Breast epithelium (tissue), 4 donors: ENCODE results near the gene PDHX. TPM values are rescaled to one million over a fixed set of nuclear protein-coding genes. Genes with fewer than 3 reads are reported as not detected.

ENCODE experiments used
- DNase-seq, 2 donors: peaks; one replicate each; pipeline ENCODE4 v3.0.0-alpha.2; 2019; ENCODE audit warnings: low spot score in 2 of 2
- H3K27ac ChIP-seq, 2 donors: fragments of 200-600 bp; sonication (generic) in 1 of 2; one replicate each; pipeline ENCODE4 v1.5.1; 2016 to 2019; ENCODE audit warnings: mild to moderate bottlenecking in 1 of 2
- H3K27me3 ChIP-seq, 2 donors: fragments of 200-600 bp; sonication (generic) in 1 of 2; one replicate each; pipeline versions ENCODE4 v1.5.1 to v1.6.0; 2017 to 2019; ENCODE audit warnings: control low read depth in 1 of 2, mild to moderate bottlenecking in 1 of 2
- H3K36me3 ChIP-seq: fragments of 200-600 bp; one replicate; pipeline ENCODE4 v1.5.1; 2019
- H3K4me1 ChIP-seq, 2 donors: fragments of 200-600 bp; sonication (generic); one replicate each; pipeline ENCODE4 v1.5.1; 2016 to 2019; ENCODE audit warnings: control low read depth in 1 of 2
- H3K4me3 ChIP-seq, 3 donors: fragments of 200-600 bp; sonication (generic); 1 replicate in 2 of 3; 2 replicates in 1 of 3; pipeline ENCODE4 v1.5.1; 2016 to 2019; ENCODE audit warnings: mild to moderate bottlenecking in 3 of 3, moderate library complexity in 2 of 3
- H3K9me3 ChIP-seq, 2 donors: fragments of 200-600 bp; sonication (generic) in 1 of 2; one replicate each; pipeline ENCODE4 v1.5.1; 2016 to 2019; ENCODE audit warnings: control low read depth in 1 of 2
- POLR2A ChIP-seq: fragments of 450-650 bp; IDR thresholded peaks from one replicate; pipeline ENCODE4 v1.6.1; 2016; ENCODE audit warnings: antibody characterized with exemption, mild to moderate bottlenecking, moderate library complexity
- POLR2AphosphoS5 ChIP-seq, 3 donors: sonication (generic); formaldehyde crosslinking; IDR thresholded peaks; one replicate each; pipeline ENCODE4 v1.6.1; 2017; ENCODE audit warnings: antibody characterized with exemption in 3 of 3
- intact Hi-C: fragments of 100-400 bp; cut with DNase I; formaldehyde crosslinking; loops from one replicate; pipeline ENCODE4 v1.15.1; 2023; ENCODE audit warnings: low total_unique reads
- total RNA-seq, 3 donors: library from RNA; depleted of rRNA; stranded (reverse); fragments of >200 nt; gene quantifications; one replicate each; pipeline ENCODE4 v1.1.0, GENCODE V29; 2016
- TF ChIP-seq, protein P1 (sequence below), 3 donors: fragments of 450-650 bp; IDR thresholded peaks; one replicate each; pipeline ENCODE4 v1.5.1; 2016 to 2017; ENCODE audit warnings: antibody characterized with exemption in 3 of 3, mild to moderate bottlenecking in 3 of 3, moderate library complexity in 3 of 3

PDHX gene
- total RNA-seq, 3 donors from 2014 or later, result 32.1 to 42.7 (median 41.6) TPM

GRCh38 chr11:35034401-35034800 is 118.0 kb downstream of the PDHX start:
- no peaks in the 10 kb centered on the region for H3K9me3 ChIP-seq
- no peaks in the 10 kb centered on the region for H3K4me1 ChIP-seq
- intact Hi-C loops, result loop anchor here (5.0 kb wide), 1 partner anchor 73 kb away; no protein-coding TSS in a partner anchor
- TF ChIP-seq, protein P1, sequence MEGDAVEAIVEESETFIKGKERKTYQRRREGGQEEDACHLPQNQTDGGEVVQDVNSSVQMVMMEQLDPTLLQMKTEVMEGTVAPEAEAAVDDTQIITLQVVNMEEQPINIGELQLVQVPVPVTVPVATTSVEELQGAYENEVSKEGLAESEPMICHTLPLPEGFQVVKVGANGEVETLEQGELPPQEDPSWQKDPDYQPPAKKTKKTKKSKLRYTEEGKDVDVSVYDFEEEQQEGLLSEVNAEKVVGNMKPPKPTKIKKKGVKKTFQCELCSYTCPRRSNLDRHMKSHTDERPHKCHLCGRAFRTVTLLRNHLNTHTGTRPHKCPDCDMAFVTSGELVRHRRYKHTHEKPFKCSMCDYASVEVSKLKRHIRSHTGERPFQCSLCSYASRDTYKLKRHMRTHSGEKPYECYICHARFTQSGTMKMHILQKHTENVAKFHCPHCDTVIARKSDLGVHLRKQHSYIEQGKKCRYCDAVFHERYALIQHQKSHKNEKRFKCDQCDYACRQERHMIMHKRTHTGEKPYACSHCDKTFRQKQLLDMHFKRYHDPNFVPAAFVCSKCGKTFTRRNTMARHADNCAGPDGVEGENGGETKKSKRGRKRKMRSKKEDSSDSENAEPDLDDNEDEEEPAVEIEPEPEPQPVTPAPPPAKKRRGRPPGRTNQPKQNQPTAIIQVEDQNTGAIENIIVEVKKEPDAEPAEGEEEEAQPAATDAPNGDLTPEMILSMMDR (IDR thresholded peaks at IDR 0.05), result no peak
- no peak for TF ChIP-seq POLR2A
- TF ChIP-seq POLR2AphosphoS5 (IDR thresholded peaks at IDR 0.05), result no peak
- no peak overlapping the region for H3K27ac ChIP-seq
- DNase-seq, result no peak
- no peak overlapping the region for H3K4me3 ChIP-seq
- H3K27me3 ChIP-seq, result no peaks in the 10 kb centered on the region
- H3K36me3 ChIP-seq, result no peaks in the 10 kb centered on the region

DNA sequence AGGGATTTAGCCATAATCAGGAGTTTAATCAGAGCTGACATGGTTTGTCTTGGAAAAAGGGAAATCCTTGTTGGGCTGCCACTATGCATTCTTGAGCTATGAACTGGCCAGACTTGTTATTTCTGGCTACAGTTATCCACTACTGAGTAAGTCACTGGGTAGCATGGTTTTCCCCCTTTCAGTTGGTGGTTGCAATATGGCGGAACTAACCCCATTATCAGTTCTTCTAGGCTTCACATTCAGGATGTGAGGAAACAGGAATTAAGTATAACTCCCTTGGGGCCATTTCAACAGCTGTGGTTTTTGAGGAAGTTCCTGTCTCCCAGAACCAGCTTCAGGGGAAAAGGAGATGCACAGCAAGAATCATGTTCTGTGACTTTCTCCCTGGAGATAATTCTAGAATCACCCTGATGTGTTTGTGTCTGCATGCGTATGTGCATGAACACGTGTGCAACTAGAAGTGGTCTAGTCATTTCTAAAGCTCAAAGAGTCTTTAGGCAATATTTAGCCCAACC is 119.5 kb downstream of the PDHX start:
- Histone ChIP-seq H3K4me1 (no peaks in the 10 kb centered on the region), H3K9me3 (no peaks in the 10 kb centered on the region), H3K36me3 (no peaks in the 10 kb centered on the region), H3K27ac (no peak overlapping the region), H3K27me3 (no peaks in the 10 kb centered on the region), H3K4me3 (no peak overlapping the region)
- intact Hi-C loops, result no loop called here
- no peak for DNase-seq
- TF ChIP-seq, protein P1 (IDR thresholded peaks at IDR 0.05), result no peak
- TF ChIP-seq POLR2AphosphoS5 (IDR thresholded peaks at IDR 0.05), result no peak
- TF ChIP-seq POLR2A, result no peak

- H3K9me3 ChIP-seq, result no peaks in the 10 kb centered on the region
- H3K4me3 ChIP-seq, result no peak overlapping the region
- intact Hi-C loops, result no loop called here
- TF ChIP-seq POLR2A (no peak), POLR2AphosphoS5 (IDR thresholded peaks at IDR 0.05) (no peak)
- TF ChIP-seq, protein P1 (IDR thresholded peaks at IDR 0.05), result no peak
- no peak overlapping the region for H3K27ac ChIP-seq
- no peak for DNase-seq
- no peaks in the 10 kb centered on the region for H3K4me1 ChIP-seq
- H3K36me3 ChIP-seq, result no peaks in the 10 kb centered on the region
- H3K27me3 ChIP-seq, result no peaks in the 10 kb centered on the region
These were observed 120.2 kb downstream of the PDHX start for GRCh38 chr11:35036639-35037038.

DNA sequence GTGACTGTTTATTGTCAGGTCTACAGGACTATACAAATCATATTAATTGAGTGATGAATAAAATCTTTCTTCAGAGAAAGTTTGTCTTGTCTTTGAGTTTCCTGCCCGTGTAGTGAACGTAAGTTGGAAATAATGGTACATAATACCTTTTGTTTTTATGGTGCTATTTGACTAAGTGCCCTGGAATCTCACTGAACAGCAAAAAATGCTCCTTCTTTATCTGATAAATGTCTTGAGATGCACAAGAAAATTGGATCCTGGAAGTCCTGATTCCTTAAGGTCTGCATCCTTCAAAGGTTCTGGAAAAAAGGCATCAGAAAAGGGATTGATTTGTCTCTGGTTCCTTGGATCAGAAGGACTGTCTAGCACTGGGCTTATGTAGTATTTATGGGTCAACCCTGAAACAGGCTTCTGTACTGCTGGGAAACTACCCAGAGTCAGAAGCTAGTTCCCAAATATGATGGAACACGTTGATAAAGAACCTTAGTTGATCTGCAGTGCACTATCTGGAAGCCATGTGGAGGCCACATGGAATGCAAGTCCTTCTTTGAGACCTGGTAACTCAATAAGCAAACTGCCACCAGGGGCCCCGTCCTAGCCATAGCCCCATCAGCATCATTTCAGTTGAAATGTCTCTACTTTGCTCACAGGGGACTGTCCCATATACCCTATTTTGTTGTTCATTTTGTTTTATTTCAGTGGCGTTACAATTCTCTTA is 122.0 kb downstream of the PDHX start:
- Histone ChIP-seq H3K27me3 (no peaks in the 10 kb centered on the region), H3K4me3 (no peak overlapping the region), H3K36me3 (no peaks in the 10 kb centered on the region), H3K27ac (no peak overlapping the region), H3K4me1 (no peaks in the 10 kb centered on the region), H3K9me3 (no peaks in the 10 kb centered on the region)
- intact Hi-C loops, result no loop called here
- DNase-seq, result no peak
- TF ChIP-seq POLR2A (no peak), POLR2AphosphoS5 (IDR thresholded peaks at IDR 0.05) (no peak)
- TF ChIP-seq, protein P1 (IDR thresholded peaks at IDR 0.05), result no peak

DNA sequence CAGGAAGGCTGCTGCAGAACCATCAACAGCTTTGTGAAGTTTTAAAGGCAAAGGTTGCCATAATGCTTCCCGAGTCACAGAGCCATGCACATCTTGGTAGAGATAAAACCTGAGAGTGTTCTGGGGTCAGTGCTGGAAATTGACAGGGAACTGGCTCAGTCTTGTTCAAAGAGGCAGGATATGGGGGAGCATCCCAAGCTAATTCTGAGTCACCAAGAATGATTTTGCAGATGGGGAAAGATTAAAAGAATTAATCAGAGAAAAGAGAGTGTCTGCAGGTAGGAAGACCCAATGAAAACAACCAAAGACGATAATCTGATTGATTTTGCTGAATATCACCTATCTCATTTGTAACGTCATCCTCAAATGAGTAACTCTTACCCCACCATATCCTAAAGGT is 122.7 kb downstream of the PDHX start:
- no peak overlapping the region for H3K4me3 ChIP-seq
- H3K27me3 ChIP-seq, result no peaks in the 10 kb centered on the region
- intact Hi-C loops, result no loop called here
- H3K27ac ChIP-seq, result no peak overlapping the region
- H3K36me3 ChIP-seq, result no peaks in the 10 kb centered on the region
- no peak for DNase-seq
- TF ChIP-seq, protein P1 (IDR thresholded peaks at IDR 0.05), result no peak
- TF ChIP-seq POLR2A (no peak), POLR2AphosphoS5 (IDR thresholded peaks at IDR 0.05) (no peak)
- H3K9me3 ChIP-seq, result no peaks in the 10 kb centered on the region
- no peaks in the 10 kb centered on the region for H3K4me1 ChIP-seq
